Heart left ventricle (tissue), 13 donors: ENCODE data around the gene OLR1.

Source experiments
- POLR2A ChIP-seq, 2 donors: fragments of 450-650 bp; IDR thresholded peaks; one replicate each; pipeline ENCODE4 v1.6.1; 2017; ENCODE audit warnings: antibody characterized with exemption in 2 of 2, mild to moderate bottlenecking in 2 of 2, moderate library complexity in 2 of 2
- TF ChIP-seq, protein P1 (sequence below), 12 donors: fragments of 200-600 bp; sonication (generic) in 4 of 12; IDR thresholded peaks; one replicate each; pipeline versions ENCODE4 v1.5.0 to v1.8.0; 2018 to 2022; ENCODE audit warnings: antibody characterized with exemption in 12 of 12, mild to moderate bottlenecking in 5 of 12
- donor health status: ischemic (EF 13 %, LVEDD 7.1; RV severe dilation, severe dysfunction).
- donor health status: DM: no; HTN: yes; CAD: no.
- donor health status: DM: no; HTN: no; CAD: no.
- donor health status: ischemic (EF 25% LVEDD 6.9; RV normal size, moderate dysfunction).
- donor health status: ischemic (EF 25% LVEDD 5.7; RV mildly dilated, moderate dysfunction).
- donor health status: ischemic (EF 35%, LVEDD 5.7; RV mildly dilated, moderate dysfunction).
- donor health status: nonischemic (EF 11% LVEDD 7.7; RV severe dilation, severe dysfunction).
- donor health status: DM: yes; HTN: yes; CAD: no.
- donor health status: PGD.
- donor health status: ischemic (EF 29% LVEDD 5.4; RV normal size, mild dysfunction).
- donor health status: nonischemic (EF 23%, LVEDD 6.1; RV moderate dilation, normal function).

DNA sequence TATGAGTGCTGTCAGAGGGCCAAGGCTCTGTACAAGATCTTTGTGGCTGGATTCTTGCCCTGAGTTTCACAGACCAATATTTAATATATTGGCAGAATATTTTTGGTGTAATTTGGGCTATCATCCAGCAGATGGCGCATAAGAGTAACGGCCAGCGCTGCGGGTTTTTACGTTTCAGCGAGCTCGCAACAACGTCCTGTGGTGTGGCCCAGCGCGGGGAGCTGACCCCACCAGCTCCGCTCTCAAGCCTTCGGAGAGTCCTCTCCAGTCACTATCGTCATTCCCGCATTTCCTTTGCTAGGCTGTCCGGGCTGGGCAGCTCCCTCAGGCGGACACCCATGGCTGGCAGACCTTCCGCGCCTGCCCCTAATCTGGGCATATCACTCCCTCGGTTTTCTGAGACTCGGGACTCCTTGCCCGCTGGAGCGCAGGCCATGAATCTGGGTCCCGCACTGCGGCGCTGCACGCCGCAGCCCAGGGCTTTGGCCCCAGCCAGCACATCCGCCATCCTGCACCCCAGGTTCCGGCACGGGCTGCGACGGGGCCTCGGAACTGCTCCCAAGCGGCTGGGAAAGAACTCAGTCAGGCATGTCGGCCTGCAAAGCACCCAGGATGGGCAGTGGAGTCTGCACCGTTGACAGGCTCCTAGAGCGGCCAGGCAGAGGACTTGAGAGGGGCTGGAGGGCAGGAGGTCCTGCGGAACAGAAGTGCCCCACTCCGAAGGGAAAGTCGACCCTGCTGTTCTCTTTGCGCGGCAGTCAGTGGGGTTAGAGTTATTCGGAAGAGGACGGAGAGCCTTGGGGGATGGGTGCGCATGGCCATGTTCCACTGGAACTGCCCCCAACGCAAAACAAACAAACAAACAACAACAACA is 18.4 kb downstream of the OLR1 start:
- TF ChIP-seq, protein P1, sequence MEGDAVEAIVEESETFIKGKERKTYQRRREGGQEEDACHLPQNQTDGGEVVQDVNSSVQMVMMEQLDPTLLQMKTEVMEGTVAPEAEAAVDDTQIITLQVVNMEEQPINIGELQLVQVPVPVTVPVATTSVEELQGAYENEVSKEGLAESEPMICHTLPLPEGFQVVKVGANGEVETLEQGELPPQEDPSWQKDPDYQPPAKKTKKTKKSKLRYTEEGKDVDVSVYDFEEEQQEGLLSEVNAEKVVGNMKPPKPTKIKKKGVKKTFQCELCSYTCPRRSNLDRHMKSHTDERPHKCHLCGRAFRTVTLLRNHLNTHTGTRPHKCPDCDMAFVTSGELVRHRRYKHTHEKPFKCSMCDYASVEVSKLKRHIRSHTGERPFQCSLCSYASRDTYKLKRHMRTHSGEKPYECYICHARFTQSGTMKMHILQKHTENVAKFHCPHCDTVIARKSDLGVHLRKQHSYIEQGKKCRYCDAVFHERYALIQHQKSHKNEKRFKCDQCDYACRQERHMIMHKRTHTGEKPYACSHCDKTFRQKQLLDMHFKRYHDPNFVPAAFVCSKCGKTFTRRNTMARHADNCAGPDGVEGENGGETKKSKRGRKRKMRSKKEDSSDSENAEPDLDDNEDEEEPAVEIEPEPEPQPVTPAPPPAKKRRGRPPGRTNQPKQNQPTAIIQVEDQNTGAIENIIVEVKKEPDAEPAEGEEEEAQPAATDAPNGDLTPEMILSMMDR (IDR thresholded peaks at IDR 0.05), result peak; percentile 73 to 90 (median 82)
- no peak for TF ChIP-seq POLR2A (IDR thresholded peaks at IDR 0.05)
